Nephron (organoid): ENCODE measurements around the gene TENM4.

ENCODE experiments used
- H3K27ac Mint-ChIP-seq, 3 experiments: 2 replicates each; pipeline ENCODE4 v1.8.0; 2020; ENCODE audit warnings: mixed read lengths in 3 of 3, mild to moderate bottlenecking in 2 of 3, moderate library complexity in 1 of 3
- H3K27me3 Mint-ChIP-seq: 2 replicates; pipeline ENCODE4 v1.8.0; 2021; ENCODE audit warnings: low read depth, mild to moderate bottlenecking, moderate library complexity, mixed read lengths
- H3K36me3 Mint-ChIP-seq: 2 replicates; pipeline ENCODE4 v1.8.0; 2020; ENCODE audit warnings: low read depth, mixed read lengths
- H3K4me1 Mint-ChIP-seq: 2 replicates; pipeline ENCODE4 v1.8.0; 2020; ENCODE audit warnings: mixed read lengths
- H3K4me3 Mint-ChIP-seq, 3 experiments: 2 replicates each; pipeline ENCODE4 v1.8.0; 2020; ENCODE audit warnings: mild to moderate bottlenecking in 3 of 3, mixed read lengths in 3 of 3, moderate library complexity in 2 of 3
- H3K9me3 Mint-ChIP-seq: 2 replicates; pipeline ENCODE4 v1.8.0; 2020; ENCODE audit warnings: mixed read lengths
- TF ChIP-seq, protein P1 (sequence below), 3 experiments: fragments of 200-600 bp; sonication (generic); IDR thresholded peaks; one replicate each; pipeline ENCODE4 v1.5.0; 2021; ENCODE audit warnings: antibody characterized with exemption in 3 of 3; ENCODE audit not compliant: unreplicated experiment in 3 of 3

Gene TENM4

DNA sequence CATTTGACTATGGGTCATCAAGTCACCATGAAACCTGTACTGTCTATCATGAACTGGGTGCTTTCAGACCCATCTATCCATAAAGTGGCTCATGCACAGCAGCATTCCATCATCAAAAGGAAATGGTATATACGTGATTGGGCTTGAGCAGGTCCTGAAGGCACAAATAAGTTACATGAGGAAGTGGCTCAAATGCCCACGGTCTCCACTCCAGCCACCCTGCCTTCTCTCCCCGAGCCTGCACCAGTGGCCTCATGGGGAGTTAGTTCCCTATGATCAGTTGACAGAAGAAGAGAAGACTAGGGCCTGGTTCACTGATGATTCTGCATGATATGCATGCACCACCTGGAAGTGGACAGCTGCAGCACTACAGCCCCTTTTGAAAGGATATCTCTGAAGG, 312.5 kb downstream of the TENM4 start:
- no peaks in the 10 kb centered on the region for H3K27me3 Mint-ChIP-seq
- H3K36me3 Mint-ChIP-seq = peaks cover 59% of the 10 kb centered on the region
- peaks cover 5% of the 10 kb centered on the region for H3K4me1 Mint-ChIP-seq
- no peak overlapping the region for H3K4me3 Mint-ChIP-seq
- H3K9me3 Mint-ChIP-seq = peaks cover 60% of the 10 kb centered on the region
- TF ChIP-seq, protein P1, sequence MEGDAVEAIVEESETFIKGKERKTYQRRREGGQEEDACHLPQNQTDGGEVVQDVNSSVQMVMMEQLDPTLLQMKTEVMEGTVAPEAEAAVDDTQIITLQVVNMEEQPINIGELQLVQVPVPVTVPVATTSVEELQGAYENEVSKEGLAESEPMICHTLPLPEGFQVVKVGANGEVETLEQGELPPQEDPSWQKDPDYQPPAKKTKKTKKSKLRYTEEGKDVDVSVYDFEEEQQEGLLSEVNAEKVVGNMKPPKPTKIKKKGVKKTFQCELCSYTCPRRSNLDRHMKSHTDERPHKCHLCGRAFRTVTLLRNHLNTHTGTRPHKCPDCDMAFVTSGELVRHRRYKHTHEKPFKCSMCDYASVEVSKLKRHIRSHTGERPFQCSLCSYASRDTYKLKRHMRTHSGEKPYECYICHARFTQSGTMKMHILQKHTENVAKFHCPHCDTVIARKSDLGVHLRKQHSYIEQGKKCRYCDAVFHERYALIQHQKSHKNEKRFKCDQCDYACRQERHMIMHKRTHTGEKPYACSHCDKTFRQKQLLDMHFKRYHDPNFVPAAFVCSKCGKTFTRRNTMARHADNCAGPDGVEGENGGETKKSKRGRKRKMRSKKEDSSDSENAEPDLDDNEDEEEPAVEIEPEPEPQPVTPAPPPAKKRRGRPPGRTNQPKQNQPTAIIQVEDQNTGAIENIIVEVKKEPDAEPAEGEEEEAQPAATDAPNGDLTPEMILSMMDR (IDR thresholded peaks at IDR 0.05; ENCODE audit: unreplicated experiment in 3 of 3) = no peak
- H3K27ac Mint-ChIP-seq = peak overlapping the region in 1 of 3 experiments; percentile 2

DNA sequence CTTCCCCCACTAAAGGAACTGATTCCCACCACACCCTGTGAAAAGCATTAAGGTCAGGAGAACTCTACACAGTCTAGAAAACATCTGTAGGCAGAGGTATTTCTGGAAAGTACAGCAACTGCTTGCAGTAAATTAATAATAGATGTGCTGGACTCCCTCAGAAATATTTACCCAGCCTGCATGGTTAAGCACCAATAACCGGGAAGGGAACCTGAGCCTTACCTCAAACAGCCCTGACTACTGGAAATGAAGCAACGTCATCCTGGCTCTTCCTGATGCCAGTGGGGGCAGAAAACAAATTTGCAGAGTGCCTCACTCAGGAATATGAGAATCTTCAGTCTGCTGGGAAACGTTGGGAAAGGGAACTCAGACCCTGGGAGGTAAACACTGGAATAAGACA, 318.1 kb downstream of the TENM4 start:
- H3K27ac Mint-ChIP-seq = peak overlapping the region in 2 of 3 experiments; percentile 41 to 70
- H3K4me3 Mint-ChIP-seq = no peak overlapping the region

DNA sequence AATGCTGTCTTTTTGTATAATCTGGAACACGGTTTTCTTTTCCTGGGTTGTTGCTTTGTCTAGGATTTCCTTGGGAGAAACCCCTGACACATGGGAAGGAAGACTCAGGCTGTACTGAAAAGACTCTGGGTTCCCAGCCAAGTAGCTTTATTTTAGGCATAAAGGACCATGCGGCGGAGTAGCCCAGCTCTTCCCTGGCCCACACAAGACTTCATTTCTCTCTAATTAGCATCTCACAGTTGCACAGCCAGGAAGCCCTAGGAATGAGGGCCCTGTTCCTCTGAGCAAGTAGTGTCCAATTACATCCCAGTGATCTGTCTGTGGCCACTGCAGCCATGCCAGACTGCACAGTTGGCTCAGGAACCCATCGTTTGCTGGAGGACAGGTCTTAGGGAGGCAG, 319.5 kb downstream of the TENM4 start:
- Mint-ChIP-seq H3K36me3 (peaks cover 18% of the 10 kb centered on the region), H3K4me1 (peaks cover 40% of the 10 kb centered on the region), H3K27me3 (no peaks in the 10 kb centered on the region), H3K27ac (peak overlapping the region; percentile 57 to 83 (median 70)), H3K9me3 (peaks cover 14% of the 10 kb centered on the region), H3K4me3 (peak overlapping the region in 1 of 3 experiments; percentile 18)
- TF ChIP-seq, protein P1 (IDR thresholded peaks at IDR 0.05; ENCODE audit: unreplicated experiment in 3 of 3) = no peak

More for the DNA sequence above, 318.1 kb downstream of the TENM4 start:
- no peaks in the 10 kb centered on the region for H3K27me3 Mint-ChIP-seq
- TF ChIP-seq, protein P1 (IDR thresholded peaks at IDR 0.05; ENCODE audit: unreplicated experiment in 3 of 3) = no peak
- peaks cover 28% of the 10 kb centered on the region for H3K36me3 Mint-ChIP-seq
- H3K4me1 Mint-ChIP-seq = peaks cover 38% of the 10 kb centered on the region
- peaks cover 24% of the 10 kb centered on the region for H3K9me3 Mint-ChIP-seq

DNA sequence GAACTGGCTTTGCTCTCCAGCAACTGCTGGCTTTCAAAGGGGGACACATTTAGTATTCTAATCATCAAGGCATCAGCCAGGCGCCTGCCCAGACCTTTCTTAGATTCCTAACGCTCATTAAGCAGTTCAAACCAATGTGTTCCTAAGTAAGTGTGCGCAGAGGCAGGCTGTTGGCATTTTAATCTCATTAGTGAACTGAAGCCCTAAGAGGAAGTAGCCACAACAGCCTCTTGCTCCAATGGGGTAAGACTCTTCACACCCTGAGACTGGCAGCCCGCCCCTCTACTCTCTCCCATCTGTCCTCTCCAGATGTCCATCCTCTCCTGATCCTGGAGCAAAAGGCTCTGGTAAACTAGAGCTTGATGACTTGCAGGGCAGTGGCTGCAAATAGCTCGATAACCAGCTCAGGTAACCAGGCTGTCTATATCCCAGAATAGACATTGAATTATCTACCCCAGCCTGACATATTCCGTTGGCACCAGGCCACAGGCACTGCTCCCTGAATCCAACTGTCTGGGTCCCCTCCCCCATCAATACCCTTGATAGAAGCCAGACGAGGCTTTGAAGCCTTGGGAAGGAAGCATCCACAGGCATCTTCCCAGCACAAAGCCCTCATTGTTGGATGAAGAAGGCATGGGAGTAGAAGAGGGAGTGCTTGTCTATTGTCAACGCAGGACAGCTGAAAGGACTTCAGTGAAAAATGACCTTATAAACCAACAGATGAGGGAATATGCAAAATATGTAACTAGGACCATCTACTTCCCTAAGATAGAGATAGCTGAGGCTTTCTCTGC, 321.1 kb downstream of the TENM4 start:
- TF ChIP-seq, protein P1 (IDR thresholded peaks at IDR 0.05; ENCODE audit: unreplicated experiment in 3 of 3) = no peak
- H3K4me3 Mint-ChIP-seq = no peak overlapping the region
- H3K27ac Mint-ChIP-seq = peak overlapping the region; percentile 60 to 92 (median 70)
- peaks cover 11% of the 10 kb centered on the region for H3K36me3 Mint-ChIP-seq
- no peaks in the 10 kb centered on the region for H3K9me3 Mint-ChIP-seq
- peaks cover 50% of the 10 kb centered on the region for H3K4me1 Mint-ChIP-seq
- no peaks in the 10 kb centered on the region for H3K27me3 Mint-ChIP-seq

DNA sequence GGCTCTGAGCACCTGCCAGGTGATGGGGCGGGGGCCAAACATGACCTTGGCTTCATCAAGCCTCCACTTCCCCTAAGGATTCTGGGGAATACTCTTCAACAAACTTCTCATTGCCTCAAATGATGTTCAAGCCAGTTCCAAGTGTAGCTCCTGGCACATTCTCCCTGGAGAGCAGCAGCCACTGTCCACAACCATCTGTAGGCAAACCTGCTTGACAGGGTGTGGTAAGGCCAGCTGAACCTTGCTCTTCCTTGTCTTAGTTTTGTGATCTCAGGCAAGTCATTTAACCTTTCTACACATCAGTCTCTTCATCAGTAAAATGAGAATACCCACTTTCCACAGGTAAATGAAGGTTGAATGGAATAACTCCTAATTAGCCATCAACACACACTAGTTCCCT, 323.3 kb downstream of the TENM4 start:
- Mint-ChIP-seq H3K27me3 (no peaks in the 10 kb centered on the region), H3K27ac (no peak overlapping the region), H3K4me1 (peaks cover 67% of the 10 kb centered on the region), H3K4me3 (no peak overlapping the region), H3K36me3 (peaks cover 12% of the 10 kb centered on the region), H3K9me3 (no peaks in the 10 kb centered on the region)
- TF ChIP-seq, protein P1 (IDR thresholded peaks at IDR 0.05; ENCODE audit: unreplicated experiment in 3 of 3) = no peak

DNA sequence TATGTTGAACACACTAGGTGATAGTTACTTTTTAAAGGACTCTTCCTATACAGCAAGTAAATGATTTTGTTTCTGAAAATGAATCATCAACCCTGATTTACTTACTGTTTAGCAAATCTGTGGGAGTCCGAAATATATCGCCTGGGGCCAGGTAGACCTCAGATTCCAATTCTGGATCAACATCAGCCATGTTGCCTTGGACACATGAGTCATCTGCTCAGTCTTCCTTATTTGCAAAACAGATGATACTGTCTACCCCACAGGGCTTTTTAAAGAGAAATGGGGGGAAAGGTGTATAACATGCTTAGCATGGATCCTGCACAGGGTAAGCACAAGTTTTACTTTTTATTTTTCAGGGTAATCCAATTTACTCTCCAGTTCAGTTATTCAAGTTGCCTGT, 324.2 kb downstream of the TENM4 start:
- Mint-ChIP-seq H3K9me3 (no peaks in the 10 kb centered on the region), H3K27ac (no peak overlapping the region), H3K4me3 (no peak overlapping the region), H3K36me3 (peaks cover 12% of the 10 kb centered on the region), H3K27me3 (no peaks in the 10 kb centered on the region), H3K4me1 (peaks cover 67% of the 10 kb centered on the region)
- TF ChIP-seq, protein P1 (IDR thresholded peaks at IDR 0.05; ENCODE audit: unreplicated experiment in 3 of 3) = no peak
